Muscle of leg (tissue), 11 donors: ENCODE measurements around the gene PLLP. TPM values are rescaled to one million over a fixed set of nuclear protein-coding genes. Genes with fewer than 3 reads are reported as not detected.

Experiments used
- DNase-seq: peaks from one replicate; pipeline ENCODE4 v3.0.0; 2013
- H3K27ac ChIP-seq: one replicate; pipeline ENCODE4 v1.5.1; 2013; ENCODE audit warnings: mild to moderate bottlenecking, low read length, control low read depth
- H3K27me3 ChIP-seq: one replicate; pipeline ENCODE4 v1.6.1; 2013; ENCODE audit warnings: low read length; ENCODE audit not compliant: control insufficient read depth, insufficient read depth
- H3K36me3 ChIP-seq: one replicate; pipeline ENCODE4 v1.6.1; 2013; ENCODE audit warnings: low read length; ENCODE audit not compliant: control insufficient read depth, insufficient read depth
- H3K4me1 ChIP-seq: one replicate; pipeline ENCODE4 v1.6.1; 2013; ENCODE audit warnings: low read length; ENCODE audit not compliant: control insufficient read depth, insufficient read depth
- H3K4me3 ChIP-seq: one replicate; pipeline ENCODE4 v1.5.1; 2013; ENCODE audit warnings: low read length, control low read depth
- H3K9me3 ChIP-seq: replicated peaks from 2 replicates; pipeline ENCODE4 v1.6.1; 2013; ENCODE audit warnings: low read depth, low read length; ENCODE audit not compliant: control insufficient read depth
- WGBS: methylation state at CpG from one replicate; pipeline ENCODE4 v1.1.5; 2013; ENCODE audit warnings: missing lambda C conversion rate; ENCODE audit not compliant: insufficient coverage; 5-methylcytosine and 5-hydroxymethylcytosine counted together
- polyA plus RNA-seq, 8 donors: library from polyadenylated mRNA; unstranded; fragments of 120-200 nt; gene quantifications; one replicate each; pipeline versions ENCODE4 v1.2.1 to v1.2.3, GENCODE V29; 2013; ENCODE audit warnings: inconsistent platforms in 1 of 8, low replicate concordance in 1 of 8; ENCODE audit not compliant: insufficient read length in 8 of 8, insufficient read depth in 1 of 8
- total RNA-seq: library from RNA; stranded (reverse); fragments of 120-200 nt; gene quantifications from one replicate; pipeline ENCODE4 v1.2.4, GENCODE V29; 2013

Gene PLLP
- total and polyA plus RNA-seq, 9 donors, result 0.40 to 9.6 (median 1.9) TPM

GRCh38 chr16:57315416-57315815 is 30.9 kb upstream of the PLLP start:
- no peak for DNase-seq
- Histone ChIP-seq H3K4me1 (peaks cover 12% of the 10 kb centered on the region), H3K4me3 (no peak overlapping the region), H3K9me3 (no peaks in the 10 kb centered on the region), H3K36me3 (no peaks in the 10 kb centered on the region), H3K27ac (no peak overlapping the region), H3K27me3 (no peaks in the 10 kb centered on the region)
- no CpG with 5 or more reads among the region's 7 CpGs for WGBS

DNA sequence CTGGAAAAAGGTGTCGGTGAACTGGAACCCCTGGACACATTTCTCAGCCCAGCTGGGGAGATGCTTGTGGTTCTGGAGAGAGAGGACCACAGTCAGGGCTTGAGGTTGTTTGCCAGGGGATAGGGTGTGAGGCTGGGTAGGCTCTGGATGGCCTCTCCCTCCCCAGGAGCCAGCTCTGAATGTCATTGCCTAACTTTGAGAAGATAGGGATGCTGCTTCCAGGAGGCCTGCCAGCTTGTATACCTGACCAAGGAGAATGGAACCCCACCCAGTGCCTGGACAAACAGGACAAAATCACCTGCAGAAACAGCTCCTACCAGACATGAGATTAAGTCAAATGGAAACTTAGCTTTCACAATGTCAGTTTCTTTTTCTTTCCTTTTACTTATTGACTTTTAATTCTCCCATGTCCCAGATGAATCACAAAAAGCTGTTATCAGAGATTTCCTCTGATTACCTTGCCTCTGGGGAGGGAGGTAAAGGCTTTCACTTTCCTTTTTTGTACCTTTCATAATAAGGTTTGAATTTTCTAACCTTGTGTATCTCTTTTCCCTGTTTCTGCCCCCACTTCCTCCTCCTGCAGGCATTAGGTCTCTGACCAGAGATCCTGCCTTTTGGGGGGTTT is 29.8 kb upstream of the PLLP start:
- Histone ChIP-seq H3K4me1 (peaks cover 12% of the 10 kb centered on the region), H3K4me3 (no peak overlapping the region), H3K27me3 (no peaks in the 10 kb centered on the region), H3K9me3 (no peaks in the 10 kb centered on the region), H3K27ac (no peak overlapping the region), H3K36me3 (no peaks in the 10 kb centered on the region)
- DNase-seq, result no peak
- 100% methylated on average over 1 of the region's 1 CpG for WGBS

DNA sequence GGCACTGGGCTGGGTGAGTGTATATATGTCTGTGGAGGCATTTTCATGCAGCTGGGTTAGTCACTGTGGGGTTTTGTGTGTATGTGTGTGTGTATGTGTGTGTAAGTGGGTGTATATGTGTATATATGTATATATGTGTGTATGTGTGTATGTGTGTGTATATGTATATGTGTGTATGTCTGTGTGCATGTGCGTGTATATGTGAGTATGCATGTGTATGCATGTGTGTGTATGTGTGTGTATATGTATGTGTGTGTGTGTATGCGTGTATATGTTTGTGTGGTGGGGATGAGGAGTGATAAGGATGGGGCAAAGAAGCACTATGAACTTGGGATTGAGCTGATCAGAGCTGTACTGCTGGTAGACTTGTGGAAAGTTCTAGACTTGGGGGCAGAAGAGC is 29.0 kb upstream of the PLLP start:
- Histone ChIP-seq H3K36me3 (no peaks in the 10 kb centered on the region), H3K27ac (no peak overlapping the region), H3K27me3 (no peaks in the 10 kb centered on the region), H3K4me3 (no peak overlapping the region), H3K4me1 (peaks cover 12% of the 10 kb centered on the region), H3K9me3 (no peaks in the 10 kb centered on the region)
- WGBS, result 100% methylated on average over 2 of the region's 2 CpGs
- no peak for DNase-seq

DNA sequence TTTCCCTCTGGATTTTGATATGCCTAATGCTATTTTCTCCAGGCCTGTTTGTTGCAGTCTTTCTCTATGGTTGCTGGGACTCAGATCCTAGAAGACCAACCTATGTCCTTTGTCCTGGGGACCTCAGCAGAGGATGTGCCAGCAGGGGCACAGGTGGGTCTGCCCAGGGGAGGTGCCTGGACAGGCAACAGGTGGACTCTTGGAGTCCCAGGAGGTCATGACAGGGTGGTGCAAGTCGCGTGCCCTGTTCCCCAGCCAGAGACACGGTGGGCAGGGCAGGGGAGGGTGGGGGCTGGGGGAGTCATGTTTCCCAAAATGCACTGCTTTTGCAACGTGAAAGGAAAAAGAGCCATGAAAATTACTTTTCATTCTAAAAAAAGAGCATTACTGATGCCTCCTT is 26.3 kb upstream of the PLLP start:
- no CpG with 5 or more reads among the region's 4 CpGs for WGBS

DNA sequence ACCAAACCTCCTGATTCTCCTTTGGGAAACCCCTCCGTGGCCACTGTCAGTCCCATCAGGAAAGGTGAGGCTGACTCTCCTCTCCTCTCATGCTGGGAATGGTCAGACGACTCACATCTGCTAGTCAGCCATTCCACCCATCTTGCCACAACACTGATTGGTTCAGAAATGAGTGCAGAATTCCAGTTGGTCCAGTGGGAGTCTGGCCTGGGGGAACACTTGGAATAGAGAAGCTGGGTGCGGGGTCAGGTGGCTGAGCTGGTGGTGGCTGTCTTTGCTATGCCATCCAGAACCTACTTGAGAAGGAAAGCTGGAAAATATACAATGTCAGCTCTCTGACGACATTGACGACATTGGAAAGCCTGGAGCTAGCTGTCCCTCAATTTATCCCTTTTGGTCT is 23.6 kb upstream of the PLLP start:
- 53% methylated on average over 3 of the region's 5 CpGs for WGBS
- Histone ChIP-seq H3K27me3 (peaks cover 6% of the 10 kb centered on the region), H3K4me3 (no peak overlapping the region), H3K4me1 (peaks cover 6% of the 10 kb centered on the region), H3K9me3 (no peaks in the 10 kb centered on the region), H3K36me3 (no peaks in the 10 kb centered on the region), H3K27ac (no peak overlapping the region)
- no peak for DNase-seq

More for the DNA sequence above, 26.3 kb upstream of the PLLP start:
- DNase-seq, result no peak
- Histone ChIP-seq H3K4me1 (no peaks in the 10 kb centered on the region), H3K9me3 (no peaks in the 10 kb centered on the region), H3K4me3 (no peak overlapping the region), H3K27me3 (peaks cover 6% of the 10 kb centered on the region), H3K36me3 (no peaks in the 10 kb centered on the region), H3K27ac (no peak overlapping the region)

- WGBS, result 75% methylated on average over 5 of the region's 5 CpGs
- Histone ChIP-seq H3K4me1 (peaks cover 6% of the 10 kb centered on the region), H3K27me3 (peaks cover 6% of the 10 kb centered on the region), H3K27ac (no peak overlapping the region), H3K4me3 (no peak overlapping the region), H3K36me3 (no peaks in the 10 kb centered on the region), H3K9me3 (no peaks in the 10 kb centered on the region)
- no peak for DNase-seq
Observed at GRCh38 chr16:57307365-57307764, 22.9 kb upstream of the PLLP start.

DNA sequence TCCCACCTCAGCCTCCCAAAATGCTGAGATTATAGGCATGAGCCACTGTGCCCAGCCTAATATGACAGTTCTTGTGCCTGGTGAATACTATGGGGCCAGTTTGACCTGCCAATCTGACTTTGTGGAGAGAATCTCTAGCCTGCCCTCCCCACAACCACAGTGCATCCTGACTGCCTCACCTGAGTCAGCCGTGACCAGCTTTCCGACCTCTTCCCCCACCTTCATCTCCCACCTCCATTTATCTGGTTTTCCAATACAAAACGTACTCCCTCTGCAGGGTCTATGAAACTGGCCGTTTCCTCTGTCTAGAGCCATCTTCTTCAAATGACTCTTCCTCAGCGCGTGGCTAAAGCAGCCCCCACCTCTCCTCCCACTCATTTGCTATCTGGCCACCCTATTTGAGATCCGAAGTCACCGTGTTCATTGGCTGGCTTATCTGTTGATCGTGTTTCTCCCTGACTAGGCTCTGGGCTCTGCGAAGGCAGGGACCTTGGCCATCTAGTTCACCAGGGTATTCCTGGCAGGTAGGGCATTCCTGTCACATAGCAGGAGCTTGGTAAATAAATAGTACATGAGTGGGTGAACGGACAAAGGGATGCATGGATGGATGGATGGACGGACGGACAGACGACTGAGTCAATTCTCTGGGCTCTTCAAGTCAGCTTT is 22.3 kb upstream of the PLLP start:
- Histone ChIP-seq H3K27me3 (peaks cover 6% of the 10 kb centered on the region), H3K4me3 (no peak overlapping the region), H3K27ac (no peak overlapping the region), H3K36me3 (no peaks in the 10 kb centered on the region), H3K4me1 (peaks cover 6% of the 10 kb centered on the region), H3K9me3 (no peaks in the 10 kb centered on the region)
- DNase-seq, result no peak
- 67% methylated on average over 14 of the region's 14 CpGs for WGBS

- peaks cover 6% of the 10 kb centered on the region for H3K27me3 ChIP-seq
- no peaks in the 10 kb centered on the region for H3K9me3 ChIP-seq
- no peak for DNase-seq
- peaks cover 14% of the 10 kb centered on the region for H3K4me1 ChIP-seq
- WGBS, result 61% methylated on average over 3 of the region's 8 CpGs
- no peak overlapping the region for H3K27ac ChIP-seq
- H3K36me3 ChIP-seq, result no peaks in the 10 kb centered on the region
- no peak overlapping the region for H3K4me3 ChIP-seq
Observed at GRCh38 chr16:57305159-57305811, 20.8 kb upstream of the PLLP start.

DNA sequence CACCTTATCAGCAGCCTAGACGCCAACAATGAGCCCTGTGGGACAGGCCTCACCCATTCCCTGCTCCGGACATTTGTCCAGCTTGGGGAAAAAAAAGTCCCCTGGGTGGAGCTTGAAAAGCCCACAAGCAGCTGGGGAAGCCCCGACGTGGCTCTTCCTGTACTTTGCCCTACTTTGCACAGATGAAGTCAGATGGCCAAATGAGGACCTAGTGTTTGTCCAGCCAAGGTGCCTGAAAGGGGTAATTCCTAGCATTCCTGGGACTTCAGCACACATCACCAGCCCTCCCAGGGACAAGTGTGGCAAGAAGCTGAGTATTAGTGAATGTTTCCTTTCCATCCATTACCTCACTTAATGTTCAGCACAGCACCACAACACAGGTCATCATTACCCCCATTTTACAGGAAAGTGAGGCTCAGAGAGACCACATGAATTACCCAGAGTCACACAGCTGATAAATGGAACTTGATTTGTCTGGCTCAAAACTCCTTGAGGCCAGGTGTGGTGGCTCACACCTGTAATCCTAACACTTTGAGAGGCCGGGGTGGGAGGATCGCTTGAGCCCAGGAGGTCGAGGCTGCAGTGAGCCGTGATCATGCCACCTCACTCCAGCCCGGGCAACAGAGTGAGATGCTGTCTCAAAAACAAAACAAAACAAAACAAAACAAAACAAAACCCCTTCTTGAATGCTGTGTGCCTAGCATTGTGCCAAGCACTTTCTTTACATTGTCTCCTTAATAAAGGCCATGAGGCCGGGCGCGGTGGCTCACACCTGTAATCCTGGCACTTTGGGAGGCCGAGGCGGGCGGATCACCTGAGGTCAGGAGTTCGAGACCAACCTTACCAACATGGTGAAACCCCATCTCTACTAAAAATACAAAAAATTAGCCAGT is 19.9 kb upstream of the PLLP start:
- H3K36me3 ChIP-seq, result no peaks in the 10 kb centered on the region
- peaks cover 6% of the 10 kb centered on the region for H3K27me3 ChIP-seq
- H3K4me3 ChIP-seq, result no peak overlapping the region
- no peaks in the 10 kb centered on the region for H3K9me3 ChIP-seq
- WGBS, result 69% methylated on average over 5 of the region's 16 CpGs
- H3K4me1 ChIP-seq, result peaks cover 14% of the 10 kb centered on the region
- peak; percentile 35 for DNase-seq
- H3K27ac ChIP-seq, result no peak overlapping the region

- 60% methylated on average over 1 of the region's 4 CpGs for WGBS
- H3K4me1 ChIP-seq, result peaks cover 18% of the 10 kb centered on the region
- H3K27ac ChIP-seq, result no peak overlapping the region
- no peak overlapping the region for H3K4me3 ChIP-seq
- peaks cover 6% of the 10 kb centered on the region for H3K27me3 ChIP-seq
- no peak for DNase-seq
- no peaks in the 10 kb centered on the region for H3K9me3 ChIP-seq
- no peaks in the 10 kb centered on the region for H3K36me3 ChIP-seq
Observed at GRCh38 chr16:57303910-57304168, 19.4 kb upstream of the PLLP start.
